GM12891 (cell line): ENCODE measurements around the gene JKAMP.

Experiments used
- PAX5 ChIP-seq: IDR thresholded peaks from 2 replicates; pipeline ENCODE4 v1.6.1; 2011; ENCODE audit warnings: low read length, moderate library complexity, mild to moderate bottlenecking; ENCODE audit not compliant: insufficient read depth, severe bottlenecking
- POLR2A ChIP-seq: IDR thresholded peaks from 2 replicates; pipeline ENCODE4 v1.6.1; 2011; ENCODE audit warnings: low read depth, low read length, control low read depth
- POLR2AphosphoS5 ChIP-seq: IDR thresholded peaks from 2 replicates; pipeline ENCODE4 v1.6.1; 2011; ENCODE audit warnings: low read depth, low read length, control low read depth
- SPI1 ChIP-seq: IDR thresholded peaks from 2 replicates; pipeline ENCODE4 v1.6.1; 2011; ENCODE audit warnings: low read depth, low read length, control low read depth
- TAF1 ChIP-seq: IDR thresholded peaks from 2 replicates; pipeline ENCODE4 v1.6.1; 2011; ENCODE audit warnings: low read depth, low read length, control low read depth

DNA sequence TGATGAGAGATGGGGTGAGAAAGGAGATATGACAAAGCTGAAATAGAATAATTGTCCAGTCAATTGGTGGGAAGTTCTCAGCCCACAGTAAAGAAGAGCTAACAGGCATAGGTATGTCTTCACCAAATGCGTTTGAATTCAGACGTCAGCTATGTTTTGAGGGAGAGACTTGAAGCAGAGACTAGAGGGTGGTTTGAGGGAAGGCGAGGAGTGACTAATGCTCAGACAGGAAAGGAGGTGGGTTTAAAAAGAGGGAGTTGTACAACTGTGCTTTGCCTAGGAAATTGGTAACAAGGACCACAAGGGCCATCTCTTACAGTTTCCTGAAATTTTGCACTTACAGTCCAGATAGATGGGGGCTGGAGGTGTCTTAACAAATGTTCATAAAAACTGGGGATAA lies 6.4 kb downstream of the JKAMP start:
- no peak for TF ChIP-seq POLR2A
- no peak for TF ChIP-seq PAX5
- no peak for TF ChIP-seq POLR2AphosphoS5
- no peak for TF ChIP-seq TAF1
- no peak for TF ChIP-seq SPI1
